H9 (cell line): ENCODE data around the gene GLRA2. TPM values are rescaled to one million over a fixed set of nuclear protein-coding genes. Genes with fewer than 3 reads are reported as not detected.

Experiments used
- DNase-seq: peaks from one replicate; pipeline ENCODE4 v3.0.0-alpha.2; 2017
- H2AFZ ChIP-seq: one replicate; pipeline ENCODE4 v1.6.1; 2013; ENCODE audit warnings: mild to moderate bottlenecking, low read length, control low read depth, moderate library complexity
- H2AK5ac ChIP-seq: 2 replicates; pipeline ENCODE4 v1.6.1; 2013; ENCODE audit warnings: low read length, control low read depth, mixed read lengths; ENCODE audit not compliant: insufficient read length
- H2BK120ac ChIP-seq: one replicate; pipeline ENCODE4 v1.6.1; 2013; ENCODE audit warnings: low read depth, mild to moderate bottlenecking, low read length, control low read depth, inconsistent platforms; ENCODE audit not compliant: poor library complexity, severe bottlenecking
- H2BK12ac ChIP-seq: 2 replicates; pipeline ENCODE4 v1.6.1; 2013; ENCODE audit warnings: low read length, control low read depth, mixed read lengths, low read depth; ENCODE audit not compliant: insufficient read length
- H2BK15ac ChIP-seq: 2 replicates; pipeline ENCODE4 v1.6.1; 2013; ENCODE audit warnings: low read depth, low read length, control low read depth
- H2BK20ac ChIP-seq: one replicate; pipeline ENCODE4 v1.6.1; 2013; ENCODE audit warnings: low read depth, mild to moderate bottlenecking, low read length, control low read depth, inconsistent platforms; ENCODE audit not compliant: poor library complexity, severe bottlenecking
- H2BK5ac ChIP-seq: 2 replicates; pipeline ENCODE4 v1.6.1; 2013; ENCODE audit warnings: low read length, control low read depth, mixed read lengths; ENCODE audit not compliant: insufficient read length
- H3K14ac ChIP-seq: 2 replicates; pipeline ENCODE4 v1.6.1; 2013; ENCODE audit warnings: low read length, control low read depth; ENCODE audit not compliant: insufficient read depth
- H3K18ac ChIP-seq: 2 replicates; pipeline ENCODE4 v1.6.1; 2013; ENCODE audit warnings: low read depth, mild to moderate bottlenecking, mixed read lengths, low read length, control low read depth; ENCODE audit not compliant: insufficient read length
- H3K23ac ChIP-seq: 2 replicates; pipeline ENCODE4 v1.6.1; 2013; ENCODE audit warnings: low read length, control low read depth, mixed read lengths, low read depth; ENCODE audit not compliant: insufficient read length
- H3K23me2 ChIP-seq: 2 replicates; pipeline ENCODE4 v1.6.1; 2013; ENCODE audit warnings: low read depth, mild to moderate bottlenecking, mixed read lengths, low read length, control low read depth; ENCODE audit not compliant: insufficient read length, poor library complexity, severe bottlenecking
- H3K27ac ChIP-seq: 2 replicates; pipeline ENCODE4 v1.5.1; 2013; ENCODE audit warnings: low read length, control low read depth, mixed read lengths, low read depth; ENCODE audit not compliant: insufficient read length
- H3K27me3 ChIP-seq: 2 replicates; pipeline ENCODE4 v1.6.1; 2013; ENCODE audit warnings: low read length, control low read depth, inconsistent platforms; ENCODE audit not compliant: insufficient read depth
- H3K4ac ChIP-seq: 2 replicates; pipeline ENCODE4 v1.6.1; 2013; ENCODE audit warnings: low read depth, mild to moderate bottlenecking, control low read depth, inconsistent platforms, low read length, moderate library complexity
- H3K4me1 ChIP-seq: 2 replicates; pipeline ENCODE4 v1.6.1; 2013; ENCODE audit warnings: low read length, control low read depth, inconsistent platforms; ENCODE audit not compliant: insufficient read depth
- H3K4me2 ChIP-seq: 2 replicates; pipeline ENCODE4 v1.6.1; 2013; ENCODE audit warnings: low read length, control low read depth, mixed read lengths; ENCODE audit not compliant: insufficient read length, insufficient read depth
- H3K56ac ChIP-seq: 2 replicates; pipeline ENCODE4 v1.6.1; 2013; ENCODE audit warnings: low read depth, mild to moderate bottlenecking, mixed read lengths, low read length, control low read depth; ENCODE audit not compliant: insufficient read length
- H3K79me1 ChIP-seq: 2 replicates; pipeline ENCODE4 v1.6.1; 2013; ENCODE audit warnings: low read depth, mild to moderate bottlenecking, moderate library complexity, low read length, control low read depth, inconsistent platforms; ENCODE audit not compliant: insufficient read depth, poor library complexity, severe bottlenecking
- H3K79me2 ChIP-seq: 2 replicates; pipeline ENCODE4 v1.6.1; 2013; ENCODE audit warnings: low read length, control low read depth, inconsistent platforms; ENCODE audit not compliant: insufficient read depth
- H3K9ac ChIP-seq: 2 replicates; pipeline ENCODE4 v1.6.1; 2013; ENCODE audit warnings: low read length, control low read depth, mixed read lengths; ENCODE audit not compliant: insufficient read length; ENCODE audit errors: extremely low read depth
- H3K9me3 ChIP-seq: one replicate; pipeline ENCODE4 v1.6.1; 2013; ENCODE audit warnings: low read depth, low read length, inconsistent platforms; ENCODE audit not compliant: control insufficient read depth
- H3T11ph ChIP-seq: one replicate; pipeline ENCODE4 v1.6.1; 2013; ENCODE audit warnings: mild to moderate bottlenecking, low read length, control low read depth, inconsistent platforms
- H4K20me1 ChIP-seq: one replicate; pipeline ENCODE4 v1.6.1; 2013; ENCODE audit not compliant: control insufficient read depth, insufficient read length, insufficient read depth
- H4K5ac ChIP-seq: 2 replicates; pipeline ENCODE4 v1.6.1; 2013; ENCODE audit warnings: low read depth, mild to moderate bottlenecking, mixed read lengths, low read length, control low read depth; ENCODE audit not compliant: insufficient read length
- H4K8ac ChIP-seq: replicated peaks from 2 replicates; pipeline ENCODE4 v1.6.1; 2013; ENCODE audit warnings: low read length, control low read depth, mixed read lengths, low read depth; ENCODE audit not compliant: insufficient read length
- H4K91ac ChIP-seq: 2 replicates; pipeline ENCODE4 v1.6.1; 2013; ENCODE audit warnings: low read depth, mild to moderate bottlenecking, moderate library complexity, mixed read lengths, low read length, control low read depth; ENCODE audit not compliant: insufficient read length
- H3K27ac Mint-ChIP-seq, 3 experiments: 2 replicates in 2 of 3; 3 replicates in 1 of 3; pipeline ENCODE4 v1.8.0; 2020 to 2021; ENCODE audit warnings: mixed read lengths in 3 of 3, mild to moderate bottlenecking in 1 of 3, moderate library complexity in 1 of 3
- H3K27me3 Mint-ChIP-seq: 2 replicates; pipeline ENCODE4 v1.8.0; 2021; ENCODE audit warnings: low read depth, mild to moderate bottlenecking, moderate library complexity, mixed read lengths
- H3K36me3 Mint-ChIP-seq, 3 experiments: 2 replicates in 2 of 3; 3 replicates in 1 of 3; pipeline ENCODE4 v1.8.0; 2020 to 2021; ENCODE audit warnings: low read depth in 3 of 3, mixed read lengths in 3 of 3; ENCODE audit not compliant: insufficient read depth in 1 of 3
- H3K4me1 Mint-ChIP-seq, 2 experiments: 2 replicates each; pipeline ENCODE4 v1.8.0; 2020; ENCODE audit warnings: mixed read lengths in 2 of 2
- H3K4me3 Mint-ChIP-seq, 2 experiments: 2 replicates in 1 of 2; 3 replicates in 1 of 2; pipeline ENCODE4 v1.8.0; 2020 to 2021; ENCODE audit warnings: mild to moderate bottlenecking in 2 of 2, mixed read lengths in 2 of 2, moderate library complexity in 1 of 2
- H3K9me3 Mint-ChIP-seq, 2 experiments: 2 replicates in 1 of 2; 3 replicates in 1 of 2; pipeline ENCODE4 v1.8.0; 2020; ENCODE audit warnings: mild to moderate bottlenecking in 2 of 2, mixed read lengths in 2 of 2, moderate library complexity in 1 of 2
- CTCF ChIP-seq: fragments of 200-600 bp; sonication (generic); conservative IDR thresholded peaks from 3 replicates; pipeline ENCODE4 v1.8.0; 2021; ENCODE audit warnings: antibody characterized with exemption, mild to moderate bottlenecking
- WGBS: extraction: QIAGEN DNeasy Blood & Tissue Kit; methylation state at CpG from one replicate; pipeline ENCODE4 v1.1.7; 2013; ENCODE audit warnings: missing lambda C conversion rate, low lambda C conversion rate, mixed read lengths; ENCODE audit not compliant: insufficient read length; ENCODE audit errors: extremely low coverage; 5-methylcytosine and 5-hydroxymethylcytosine counted together
- total RNA-seq: library from RNA; stranded (reverse); gene quantifications from 2 replicates; pipeline ENCODE4 v1.2.1, GENCODE V29; 2021

The GLRA2 gene
- total RNA-seq, 1 experiment from 2014 or later, result not detected

GRCh38 chrX:14496674-14497073 lies 32.7 kb upstream of the GLRA2 start:
- no peak overlapping the region for H4K8ac ChIP-seq
- no peaks in the 10 kb centered on the region for H3K79me1 ChIP-seq
- no peaks in the 10 kb centered on the region for H3K23me2 ChIP-seq
- no peak overlapping the region for H3K18ac ChIP-seq
- no peak overlapping the region for H3K14ac ChIP-seq
- H3K9me3 ChIP-seq, result no peaks in the 10 kb centered on the region
- H3K23ac ChIP-seq, result no peak overlapping the region
- no peaks in the 10 kb centered on the region for H4K20me1 ChIP-seq
- no peaks in the 10 kb centered on the region for H3K79me2 ChIP-seq
- TF ChIP-seq CTCF, result no peak
- no peak overlapping the region for H3K4me3 Mint-ChIP-seq
- no peak overlapping the region for H3T11ph ChIP-seq
- no peak overlapping the region for H3K4ac ChIP-seq
- no peaks in the 10 kb centered on the region for H3K4me1 Mint-ChIP-seq
- no peak overlapping the region for H3K27ac ChIP-seq
- H3K9ac ChIP-seq, result no peak overlapping the region
- no peaks in the 10 kb centered on the region for H3K4me1 ChIP-seq
- no peak overlapping the region for H2BK120ac ChIP-seq
- H3K56ac ChIP-seq, result no peak overlapping the region
- H2AFZ ChIP-seq, result no peak overlapping the region
- no peak overlapping the region for H2AK5ac ChIP-seq
- no peaks in the 10 kb centered on the region for H3K27me3 ChIP-seq
- peaks cover 22 to 43% of the 10 kb centered on the region in 2 experiments for H3K9me3 Mint-ChIP-seq
- H4K91ac ChIP-seq, result no peak overlapping the region
- no peak overlapping the region for H2BK12ac ChIP-seq
- no peak overlapping the region for H2BK5ac ChIP-seq
- H3K4me2 ChIP-seq, result no peak overlapping the region
- no peak overlapping the region for H3K27ac Mint-ChIP-seq
- H3K36me3 Mint-ChIP-seq, result peaks cover 0 to 3% (median 0%) of the 10 kb centered on the region in 3 experiments; a peak in 1 of 7 replicates
- no peak overlapping the region for H2BK15ac ChIP-seq
- WGBS, result no CpG with 5 or more reads among the region's 3 CpGs
- no peak for DNase-seq
- no peak overlapping the region for H4K5ac ChIP-seq
- H2BK20ac ChIP-seq, result no peak overlapping the region
- no peaks in the 10 kb centered on the region for H3K27me3 Mint-ChIP-seq
